ENCODE data around the gene DESI1.

GRCh38 chr22:41636467-41636866 is 15.6 kb upstream of the DESI1 start:
- TF ChIP-seq POLR2A (IDR thresholded peaks at IDR 0.05; ENCODE audit: low read length) (no peak), GATA1 (IDR thresholded peaks at IDR 0.05; ENCODE audit: low read depth, low read length) (no peak)
